ENCODE data around the gene BCAS3.

BCAS3 gene

GRCh38 chr17:61155590-61156237, 478.1 kb downstream of the BCAS3 start:
- no peak for DNase-seq (ENCODE audit: low read depth, low spot score)

GRCh38 chr17:61157246-61157886, 479.7 kb downstream of the BCAS3 start:
- no peak for DNase-seq (ENCODE audit: low read depth, low spot score)

- DNase-seq (ENCODE audit: low read depth, low spot score), result no peak
Measured at GRCh38 chr17:61158376-61158775, 480.7 kb downstream of the BCAS3 start.

GRCh38 chr17:61159221-61159814, 481.7 kb downstream of the BCAS3 start:
- DNase-seq (ENCODE audit: low read depth, low spot score), result no peak

GRCh38 chr17:61160204-61160603, 482.6 kb downstream of the BCAS3 start:
- no peak for DNase-seq (ENCODE audit: low read depth, low spot score)

- no peak for DNase-seq (ENCODE audit: low read depth, low spot score)
Measured at GRCh38 chr17:61160789-61161445, 483.3 kb downstream of the BCAS3 start.

- no peak for DNase-seq (ENCODE audit: low read depth, low spot score)
Measured at GRCh38 chr17:61161615-61162134, 484.0 kb downstream of the BCAS3 start.

- DNase-seq (ENCODE audit: low read depth, low spot score), result no peak
Measured at GRCh38 chr17:61164517-61164916, 486.9 kb downstream of the BCAS3 start.

- DNase-seq (ENCODE audit: low read depth, low spot score), result no peak
Measured at GRCh38 chr17:61167075-61167474, 489.4 kb downstream of the BCAS3 start.

- DNase-seq (ENCODE audit: low read depth, low spot score), result no peak
Measured at GRCh38 chr17:61168506-61168905, 490.9 kb downstream of the BCAS3 start.

- no peak for DNase-seq (ENCODE audit: low read depth, low spot score)
Measured at GRCh38 chr17:61174310-61174709, 496.7 kb downstream of the BCAS3 start.

GRCh38 chr17:61175298-61176142, 497.9 kb downstream of the BCAS3 start:
- DNase-seq (ENCODE audit: low read depth, low spot score), result no peak

- no peak for DNase-seq (ENCODE audit: low read depth, low spot score)
Measured at GRCh38 chr17:61177351-61177750, 499.7 kb downstream of the BCAS3 start.

- no peak for DNase-seq (ENCODE audit: low read depth, low spot score)
Measured at GRCh38 chr17:61178284-61178683, 500.6 kb downstream of the BCAS3 start.

GRCh38 chr17:61179380-61179806, 501.7 kb downstream of the BCAS3 start:
- DNase-seq (ENCODE audit: low read depth, low spot score), result no peak

GRCh38 chr17:61183793-61184192, 506.1 kb downstream of the BCAS3 start:
- DNase-seq (ENCODE audit: low read depth, low spot score), result no peak

GRCh38 chr17:61185385-61185784, 507.7 kb downstream of the BCAS3 start:
- DNase-seq (ENCODE audit: low read depth, low spot score), result no peak

GRCh38 chr17:61187038-61187437, 509.4 kb downstream of the BCAS3 start:
- DNase-seq (ENCODE audit: low read depth, low spot score), result no peak

- DNase-seq (ENCODE audit: low read depth, low spot score), result no peak
Measured at GRCh38 chr17:61188081-61188480, 510.4 kb downstream of the BCAS3 start.

- DNase-seq (ENCODE audit: low read depth, low spot score), result no peak
Measured at GRCh38 chr17:61189968-61190367, 512.3 kb downstream of the BCAS3 start.

GRCh38 chr17:61196302-61196704, 518.7 kb downstream of the BCAS3 start:
- DNase-seq (ENCODE audit: low read depth, low spot score), result no peak

Data from brain pericyte (primary cell).